ENCODE measurements around the gene PHETA1. TPM values are rescaled to one million over a fixed set of nuclear protein-coding genes. Genes with fewer than 3 reads are reported as not detected.
A peak's percentile ranks its signal among the peaks of the same experiment; 100 is the strongest.

The PHETA1 gene
- total and polyA plus RNA-seq, 2 of the 13 experiments (the other 11 are each of a cell fraction or from before 2014, with no cell fraction given) = 11.3 to 20.8 TPM

DNA sequence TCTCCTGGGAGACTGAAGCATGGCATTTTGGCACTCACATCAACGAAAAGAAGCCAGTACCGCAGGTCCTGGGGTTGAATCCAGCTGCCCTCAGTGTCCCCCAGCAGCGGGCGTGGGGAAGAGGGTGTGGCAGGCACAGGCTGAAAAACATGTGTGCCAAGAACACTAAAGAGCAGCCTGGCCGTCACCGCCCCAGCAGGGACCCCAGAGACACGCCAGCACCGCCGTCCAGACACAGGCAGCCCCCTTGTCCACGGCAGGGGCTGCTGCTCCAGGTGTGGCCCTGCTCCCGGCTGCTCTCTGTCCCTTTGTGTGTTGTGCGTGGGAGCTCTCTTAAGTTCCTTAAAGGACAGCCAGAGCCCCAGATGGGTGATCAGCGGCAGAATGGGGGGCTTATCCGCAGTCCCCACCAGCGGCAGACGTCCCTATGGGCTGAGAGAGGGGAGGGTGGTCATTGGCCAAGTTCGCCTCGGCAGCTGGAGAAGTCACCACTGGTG, 556 bp downstream of the PHETA1 start:
- no peak for DNase-seq (ENCODE audit: low spot score)
- WGBS (ENCODE audit: low lambda C conversion rate) = 2% methylated on average over 10 of the region's 18 CpGs
- no peaks in the 10 kb centered on the region for H3K27me3 ChIP-seq (ENCODE audit: control insufficient read depth in 1 of 2, insufficient read depth in 2 of 2, low read length in 2 of 2)
- H3K4me2 ChIP-seq (ENCODE audit: low read depth, low read length) = peak overlapping the region; percentile 79
- BruUV-seq (replicated peaks) = TSS peak; percentile 54
- peak overlapping the region; percentile 89 for H3K9ac ChIP-seq (ENCODE audit: insufficient read depth, low read depth, low read length)
- peak overlapping the region; percentile 84 to 97 (median 95) for H3K4me3 ChIP-seq (replicated peaks in 1 of 3; ENCODE audit: insufficient read depth in 1 of 3, low read depth in 2 of 3, low read length in 3 of 3)
- peaks cover 42% of the 10 kb centered on the region for H3K4me1 ChIP-seq (ENCODE audit: insufficient read depth, low read length)
- no peaks in the 10 kb centered on the region for H3K9me3 ChIP-seq (ENCODE audit: low read length)
- no peak for FAIRE-seq
- H2AFZ ChIP-seq (ENCODE audit: low read length) = no peak overlapping the region
- H3K79me2 ChIP-seq (ENCODE audit: insufficient read depth, low read length) = peaks cover 24% of the 10 kb centered on the region
- ATAC-seq = peak; percentile 34
- H3K27ac ChIP-seq (ENCODE audit: extremely low read length, insufficient read depth, low read length) = peak overlapping the region; percentile 72
- H4K20me1 ChIP-seq (ENCODE audit: insufficient read depth, low read length) = peaks cover 22% of the 10 kb centered on the region
- peaks cover 7 to 29% of the 10 kb centered on the region in 2 experiments for H3K36me3 ChIP-seq (replicated peaks in 1 of 2; ENCODE audit: control insufficient read depth in 1 of 2, insufficient read depth in 2 of 2, low read length in 2 of 2)
- intact Hi-C loops (cut with micrococcal nuclease; ENCODE audit: unreplicated experiment) = no loop called here
- ChIA-PET POLR2A (interaction anchor here (0.7 to 2.9 kb wide), 8 partner anchors 9 to 1854 kb away, joined by 3 to 21 read pairs (median 4); partner anchors contain the start of genes ACAD10 and BRAP), CTCF (ENCODE audit: low intra/inter-chr PET ratio, low total read pairs) (interaction anchor here (0.9 kb wide), 1 partner anchor 28 kb away, joined by 4 read pairs; no protein-coding TSS in a partner anchor)
- in situ Hi-C loops (cut with HindIII; ENCODE audit: extremely low pct_ligation_motif_present, low pct_unique_long_range_greater_than_20kb) = no loop called here
- TF ChIP-seq ZNF30 (CRISPR knock-in tag; IDR thresholded peaks at IDR 0.05) (peak; percentile 6; the same call in 1 of the 2 replicates), ZBTB40 (IDR thresholded peaks at IDR 0.05) (no peak), ZBTB40 (CRISPR knock-in tag; IDR thresholded peaks at IDR 0.05) (0 out of 2 replicates have a peak, but pooled peaks have one; percentile 11), TCF7 (IDR thresholded peaks at IDR 0.05; ENCODE audit: low read depth) (no peak), KDM5A (IDR thresholded peaks at IDR 0.05; ENCODE audit: borderline replicate concordance, low read length) (no peak), ZNF572 (CRISPR knock-in tag; IDR thresholded peaks at IDR 0.05) (0 out of 2 replicates have a peak, but pooled peaks have one; percentile 47), ZSCAN31 (CRISPR knock-in tag; IDR thresholded peaks at IDR 0.05; ENCODE audit: low read depth) (peak; percentile 29; the same call in 1 of the 2 replicates), MED13 (CRISPR knock-in tag; IDR thresholded peaks at IDR 0.05) (no peak), ZBTB42 (CRISPR knock-in tag; IDR thresholded peaks at IDR 0.05) (peak; percentile 55; the same call in 1 of the 2 replicates)
- TF ChIP-seq, protein P1, sequence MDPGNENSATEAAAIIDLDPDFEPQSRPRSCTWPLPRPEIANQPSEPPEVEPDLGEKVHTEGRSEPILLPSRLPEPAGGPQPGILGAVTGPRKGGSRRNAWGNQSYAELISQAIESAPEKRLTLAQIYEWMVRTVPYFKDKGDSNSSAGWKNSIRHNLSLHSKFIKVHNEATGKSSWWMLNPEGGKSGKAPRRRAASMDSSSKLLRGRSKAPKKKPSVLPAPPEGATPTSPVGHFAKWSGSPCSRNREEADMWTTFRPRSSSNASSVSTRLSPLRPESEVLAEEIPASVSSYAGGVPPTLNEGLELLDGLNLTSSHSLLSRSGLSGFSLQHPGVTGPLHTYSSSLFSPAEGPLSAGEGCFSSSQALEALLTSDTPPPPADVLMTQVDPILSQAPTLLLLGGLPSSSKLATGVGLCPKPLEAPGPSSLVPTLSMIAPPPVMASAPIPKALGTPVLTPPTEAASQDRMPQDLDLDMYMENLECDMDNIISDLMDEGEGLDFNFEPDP (CRISPR knock-in tag; conservative IDR thresholded peaks at IDR 0.05) = 0 out of 2 replicates have a peak, but pooled peaks have one; percentile 59
- TF ChIP-seq, protein P2, sequence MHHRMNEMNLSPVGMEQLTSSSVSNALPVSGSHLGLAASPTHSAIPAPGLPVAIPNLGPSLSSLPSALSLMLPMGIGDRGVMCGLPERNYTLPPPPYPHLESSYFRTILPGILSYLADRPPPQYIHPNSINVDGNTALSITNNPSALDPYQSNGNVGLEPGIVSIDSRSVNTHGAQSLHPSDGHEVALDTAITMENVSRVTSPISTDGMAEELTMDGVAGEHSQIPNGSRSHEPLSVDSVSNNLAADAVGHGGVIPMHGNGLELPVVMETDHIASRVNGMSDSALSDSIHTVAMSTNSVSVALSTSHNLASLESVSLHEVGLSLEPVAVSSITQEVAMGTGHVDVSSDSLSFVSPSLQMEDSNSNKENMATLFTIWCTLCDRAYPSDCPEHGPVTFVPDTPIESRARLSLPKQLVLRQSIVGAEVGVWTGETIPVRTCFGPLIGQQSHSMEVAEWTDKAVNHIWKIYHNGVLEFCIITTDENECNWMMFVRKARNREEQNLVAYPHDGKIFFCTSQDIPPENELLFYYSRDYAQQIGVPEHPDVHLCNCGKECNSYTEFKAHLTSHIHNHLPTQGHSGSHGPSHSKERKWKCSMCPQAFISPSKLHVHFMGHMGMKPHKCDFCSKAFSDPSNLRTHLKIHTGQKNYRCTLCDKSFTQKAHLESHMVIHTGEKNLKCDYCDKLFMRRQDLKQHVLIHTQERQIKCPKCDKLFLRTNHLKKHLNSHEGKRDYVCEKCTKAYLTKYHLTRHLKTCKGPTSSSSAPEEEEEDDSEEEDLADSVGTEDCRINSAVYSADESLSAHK (CRISPR knock-in tag; IDR thresholded peaks at IDR 0.05; ENCODE audit: borderline replicate concordance) = 0 out of 2 replicates have a peak, but pooled peaks have one; percentile 5
